ENCODE data around the gene C12orf54. TPM values are rescaled to one million over a fixed set of nuclear protein-coding genes. Genes with fewer than 3 reads are reported as not detected.

The C12orf54 gene
- 2.2 TPM in 1 of 2 replicates, not detected in the other for total RNA-seq

GRCh38 chr12:48482198-48482597 is at the start of gene C12orf54:
C12orf54 (plus strand) TSS chr12:48482498; CDS start chr12:48483297, 799 bp downstream.

GRCh38 chr12:48472259-48472658 is 10.0 kb upstream of the C12orf54 start, which contains the start of gene ANP32D:
ANP32D (plus strand) TSS chr12:48472559; CDS start chr12:48472665, 106 bp downstream.

GRCh38 chr12:48525332-48525731 is 43.0 kb downstream of the C12orf54 start, which contains the start of gene OR8S1:
OR8S1 (plus strand) TSS chr12:48525632; CDS start chr12:48525632, 0 bp downstream.

Other genes starting within 250 kb of the C12orf54 start
- gene ZNF641, start 131.6 kb upstream of the C12orf54 start, total RNA-seq: 1.3 and 5.4 TPM in 2 replicates
- not detected in 2 replicates for gene ANP32D, start 9.9 kb upstream of the C12orf54 start, total RNA-seq
- gene OR8S1, start 43.1 kb downstream of the C12orf54 start, total RNA-seq: not detected in 2 replicates
- not detected in 2 replicates for gene LALBA, start 87.5 kb downstream of the C12orf54 start, total RNA-seq
- 45.3 and 45.7 TPM in 2 replicates for gene KANSL2, start 199.7 kb downstream of the C12orf54 start, total RNA-seq
- gene CCNT1, start 234.2 kb downstream of the C12orf54 start, total RNA-seq: 18.6 and 20.1 TPM in 2 replicates